Measurements from ENCODE around the gene SPARCL1.

SPARCL1 gene

GRCh38 chr4:87540146-87541058 lies 11.2 kb upstream of the SPARCL1 start:
- DNase-seq: no peak

- DNase-seq: no peak
Measured at GRCh38 chr4:87532907-87533306, 3.7 kb upstream of the SPARCL1 start.

- no peak for DNase-seq
Measured at GRCh38 chr4:87532109-87532508, 2.9 kb upstream of the SPARCL1 start.

- no peak for DNase-seq
Measured at GRCh38 chr4:87531621-87532020, 2.4 kb upstream of the SPARCL1 start.

GRCh38 chr4:87530868-87531267 lies 1.7 kb upstream of the SPARCL1 start:
- DNase-seq: no peak

GRCh38 chr4:87530229-87530628 lies 1.1 kb upstream of the SPARCL1 start:
- no peak for DNase-seq

GRCh38 chr4:87527431-87528220 lies 1.6 kb downstream of the SPARCL1 start:
- no peak for DNase-seq

- no peak for DNase-seq
Measured at GRCh38 chr4:87525636-87526295, 3.4 kb downstream of the SPARCL1 start.

GRCh38 chr4:87524456-87524855 lies 4.7 kb downstream of the SPARCL1 start:
- DNase-seq: no peak

- DNase-seq: no peak
Measured at GRCh38 chr4:87523307-87523706, 5.9 kb downstream of the SPARCL1 start.

- DNase-seq: no peak
Measured at GRCh38 chr4:87521757-87522374, 7.3 kb downstream of the SPARCL1 start.

- DNase-seq: no peak
Measured at GRCh38 chr4:87521319-87521718, 7.9 kb downstream of the SPARCL1 start.

- DNase-seq: no peak
Measured at GRCh38 chr4:87517621-87518020, 11.6 kb downstream of the SPARCL1 start.

- no peak for DNase-seq
Measured at GRCh38 chr4:87516683-87517082, 12.5 kb downstream of the SPARCL1 start.

- no peak for DNase-seq
Measured at GRCh38 chr4:87512400-87512799, 16.8 kb downstream of the SPARCL1 start.

GRCh38 chr4:87511500-87511899 lies 17.7 kb downstream of the SPARCL1 start:
- no peak for DNase-seq

- DNase-seq: no peak
Measured at GRCh38 chr4:87510747-87511146, 18.4 kb downstream of the SPARCL1 start.

GRCh38 chr4:87506974-87507701 lies 22.0 kb downstream of the SPARCL1 start:
- no peak for DNase-seq

- no peak for DNase-seq
Measured at GRCh38 chr4:87505862-87506261, 23.3 kb downstream of the SPARCL1 start.

GRCh38 chr4:87502580-87503238 lies 26.5 kb downstream of the SPARCL1 start:
- no peak for DNase-seq

- DNase-seq: no peak
Measured at GRCh38 chr4:87500092-87500462, 29.1 kb downstream of the SPARCL1 start.
